HepG2 (cell line): ENCODE data around the gene ORM1. TPM values are rescaled to one million over a fixed set of nuclear protein-coding genes. Genes with fewer than 3 reads are reported as not detected.

Source experiments
- ATAC-seq: fragments of 200-7000 bp; cut with Tn5 transposase; 3 replicates; pipeline ENCODE4 v1.9.1; 2020; ENCODE audit warnings: mild to moderate bottlenecking, moderate library complexity
- BruUV-seq: library from RNA; stranded (reverse); fragments of 400-500 nt; replicated peaks from 2 replicates; lab custom pipeline; 2021; lab: Mats Ljungman, UMichigan
- CTCF ChIA-PET: fragments of 300-600 bp; formaldehyde crosslinking; extraction: SDS; loops from one replicate; lab custom pipeline; 2021; ENCODE audit warnings: low total read pairs, inconsistent platforms, low intra/inter-chr PET ratio; lab: Yijun Ruan, JAX
- POLR2A ChIA-PET: fragments of 350-600 bp; sonication (Branson Sonifier 250); formaldehyde crosslinking; loops from one replicate; lab custom pipeline; 2020; ENCODE audit warnings: antibody characterized with exemption, inconsistent platforms; lab: Yijun Ruan, JAX
- DNase-seq: peaks from one replicate; pipeline ENCODE4 v3.0.0-alpha.2; 2015; ENCODE audit warnings: low spot score
- FAIRE-seq: peaks from 3 replicates; lab custom pipeline; 2011; peaks lifted over from hg19 to GRCh38; lab: Jason Lieb, UNC
- H2AFZ ChIP-seq: one replicate; pipeline ENCODE4 v1.6.1; 2011; ENCODE audit warnings: low read length, inconsistent platforms
- H3K27ac ChIP-seq: fragments of 300-600 bp; 3 replicates; pipeline ENCODE4 v1.8.0; 2011; ENCODE audit warnings: mixed run types, mild to moderate bottlenecking, mixed read lengths, low read length, inconsistent platforms; ENCODE audit not compliant: insufficient read depth; ENCODE audit errors: extremely low read length
- H3K27me3 ChIP-seq, 2 experiments: fragments of 200-600 bp in 1 of 2; 2 replicates in 1 of 2; 3 replicates in 1 of 2; pipeline versions ENCODE4 v1.6.0 to v1.8.0; 2011; ENCODE audit warnings: low read length in 2 of 2, mild to moderate bottlenecking in 2 of 2, moderate library complexity in 2 of 2, inconsistent platforms in 1 of 2; ENCODE audit not compliant: insufficient read depth in 2 of 2, control insufficient read depth in 1 of 2
- H3K36me3 ChIP-seq, 2 experiments: fragments of 200-600 bp in 1 of 2; replicated peaks in 1 of 2; 2 replicates in 1 of 2; 3 replicates in 1 of 2; pipeline versions ENCODE4 v1.5.1 to v1.8.0; 2011; ENCODE audit warnings: low read length in 2 of 2, inconsistent platforms in 1 of 2; ENCODE audit not compliant: insufficient read depth in 2 of 2, control insufficient read depth in 1 of 2
- H3K4me1 ChIP-seq: 2 replicates; pipeline ENCODE4 v1.5.1; 2012; ENCODE audit warnings: low read length, inconsistent platforms; ENCODE audit not compliant: insufficient read depth
- H3K4me2 ChIP-seq: 2 replicates; pipeline ENCODE4 v1.6.0; 2011; ENCODE audit warnings: low read depth, low read length, inconsistent platforms
- H3K4me3 ChIP-seq, 3 experiments: fragments of 200-600 bp in 1 of 3; sonication (generic), shearing (Covaris generic) in 1 of 3; replicated peaks in 1 of 3; 2 replicates each; pipeline ENCODE4 v1.5.1; 2011 to 2016; ENCODE audit warnings: low read length in 3 of 3, inconsistent platforms in 2 of 3, low read depth in 2 of 3, mild to moderate bottlenecking in 2 of 3, control low read depth in 1 of 3, mixed read lengths in 1 of 3; ENCODE audit not compliant: insufficient read depth in 1 of 3
- H3K79me2 ChIP-seq: one replicate; pipeline ENCODE4 v1.6.1; 2011; ENCODE audit warnings: low read length, inconsistent platforms; ENCODE audit not compliant: insufficient read depth
- H3K9ac ChIP-seq: 2 replicates; pipeline ENCODE4 v1.6.0; 2011; ENCODE audit warnings: mild to moderate bottlenecking, low read depth, low read length, inconsistent platforms; ENCODE audit not compliant: insufficient read depth
- H3K9me3 ChIP-seq: 2 replicates; pipeline ENCODE4 v1.5.1; 2012; ENCODE audit warnings: mild to moderate bottlenecking, low read length
- H4K20me1 ChIP-seq: 2 replicates; pipeline ENCODE4 v1.6.0; 2011; ENCODE audit warnings: inconsistent platforms, mild to moderate bottlenecking, low read length, moderate library complexity; ENCODE audit not compliant: insufficient read depth
- AKAP8 ChIP-seq: sonication (generic); formaldehyde crosslinking; IDR thresholded peaks from 2 replicates; pipeline ENCODE4 v1.5.1; 2020; ENCODE audit warnings: mild to moderate bottlenecking, missing genetic modification reagents
- BHLHE40 ChIP-seq: IDR thresholded peaks from 2 replicates; pipeline ENCODE4 v1.6.1; 2011; ENCODE audit warnings: low read length, improper control_type of control experiment
- GATAD2A ChIP-seq: IDR thresholded peaks from 2 replicates; pipeline ENCODE4 v1.6.1; 2016
- MEIS1 ChIP-seq: sonication (generic); formaldehyde crosslinking; IDR thresholded peaks from 2 replicates; pipeline ENCODE4 v1.9.0; 2021; ENCODE audit warnings: mild to moderate bottlenecking, missing genetic modification reagents, moderate library complexity, borderline replicate concordance
- MLLT10 ChIP-seq: sonication (generic); formaldehyde crosslinking; IDR thresholded peaks from 2 replicates; pipeline ENCODE4 v1.4.0; 2020; ENCODE audit warnings: missing genetic modification reagents
- NFATC3 ChIP-seq: sonication (generic); formaldehyde crosslinking; IDR thresholded peaks from 2 replicates; pipeline ENCODE4 v1.5.1; 2020; ENCODE audit warnings: mild to moderate bottlenecking, missing genetic modification reagents
- NR2F1 ChIP-seq, 2 experiments: fragments of 450-650 bp in 1 of 2; formaldehyde crosslinking in 1 of 2; IDR thresholded peaks; 2 replicates each; pipeline versions ENCODE4 v1.5.0 to v1.6.1; 2016 to 2020; ENCODE audit warnings: mild to moderate bottlenecking in 1 of 2, missing compliant biosample characterization in 1 of 2, missing genetic modification reagents in 1 of 2, moderate library complexity in 1 of 2
- RAD21 ChIP-seq: fragments of 450-650 bp; formaldehyde crosslinking; IDR thresholded peaks from 2 replicates; pipeline ENCODE4 v1.5.0; 2020; ENCODE audit warnings: mild to moderate bottlenecking
- RELA ChIP-seq: sonication (generic); formaldehyde crosslinking; IDR thresholded peaks from 2 replicates; pipeline ENCODE4 v1.4.0; 2020; ENCODE audit warnings: missing genetic modification reagents
- SIX4 ChIP-seq: sonication (generic); formaldehyde crosslinking; IDR thresholded peaks from 2 replicates; pipeline ENCODE4 v1.4.0; 2020; ENCODE audit warnings: missing genetic modification reagents
- ZMYM2 ChIP-seq: sonication (generic); formaldehyde crosslinking; IDR thresholded peaks from 2 replicates; pipeline ENCODE4 v1.8.0; 2022; ENCODE audit warnings: mild to moderate bottlenecking, missing genetic modification reagents
- ZNF232 ChIP-seq: sonication (generic); formaldehyde crosslinking; IDR thresholded peaks from 2 replicates; pipeline ENCODE4 v1.4.0; 2020; ENCODE audit warnings: missing genetic modification reagents, borderline replicate concordance
- ZSCAN12 ChIP-seq: sonication (generic); formaldehyde crosslinking; IDR thresholded peaks from 2 replicates; pipeline ENCODE4 v1.9.0; 2021; ENCODE audit warnings: mild to moderate bottlenecking, missing genetic modification reagents
- WGBS: methylation state at CpG from one replicate; pipeline ENCODE4 v1.1.6; 2017; ENCODE audit warnings: low lambda C conversion rate; 5-methylcytosine and 5-hydroxymethylcytosine counted together
- in situ Hi-C: cut with HindIII; loops from 2 replicates; pipeline ENCODE4 v1.10.0; 2017; ENCODE audit warnings: low pct_unique_long_range_greater_than_20kb; ENCODE audit not compliant: extremely low pct_ligation_motif_present
- intact Hi-C: fragments of 100-400 bp; cut with micrococcal nuclease; formaldehyde crosslinking; loops from one replicate; pipeline ENCODE4 v1.10.0; 2022; ENCODE audit not compliant: unreplicated experiment
- polyA plus RNA-seq, 8 experiments: library from polyadenylated mRNA; depleted of rRNA in 3 of 8; stranded (reverse) in 7 of 8; unstranded in 1 of 8; fragments of >200 nt; fragmentation: Illumina TruSeq in 4 of 8; extraction: Trizol in 4 of 8; gene quantifications; 2 replicates each; pipeline versions ENCODE4 v1.2.1 to v1.2.3, GENCODE V29; 2011 to 2016; ENCODE audit warnings: low read depth in 4 of 8, missing spikeins in 1 of 8, mixed read lengths in 1 of 8; ENCODE audit not compliant: insufficient read depth in 1 of 8
- total RNA-seq, 5 experiments: library from RNA; depleted of rRNA; stranded (reverse); fragments of >200 nt; fragmentation: Illumina TruSeq; extraction: Trizol; gene quantifications; 2 replicates each; pipeline ENCODE4 v1.2.3, GENCODE V29; 2016; ENCODE audit warnings: low read depth in 1 of 5
- TF ChIP-seq, protein P1 (sequence below): sonication (generic); formaldehyde crosslinking; IDR thresholded peaks from 2 replicates; pipeline ENCODE4 v1.4.0; 2020; ENCODE audit warnings: missing genetic modification reagents
- TF ChIP-seq, protein P2 (sequence below), 2 experiments: IDR thresholded peaks; 2 replicates each; pipeline ENCODE4 v1.6.1; 2011 to 2012; ENCODE audit warnings: low read length in 2 of 2, borderline replicate concordance in 1 of 2, low read depth in 1 of 2, mild to moderate bottlenecking in 1 of 2, moderate library complexity in 1 of 2
- TF ChIP-seq, protein P3 (sequence below): sonication (generic); formaldehyde crosslinking; IDR thresholded peaks from 2 replicates; pipeline ENCODE4 v1.4.0; 2020; ENCODE audit warnings: missing genetic modification reagents, mild to moderate bottlenecking, borderline replicate concordance

ORM1 gene
- total and polyA plus RNA-seq, 2 of the 13 experiments (the other 11 are each of a cell fraction or from before 2014, with no cell fraction given), result 699 to 1,180 TPM

DNA sequence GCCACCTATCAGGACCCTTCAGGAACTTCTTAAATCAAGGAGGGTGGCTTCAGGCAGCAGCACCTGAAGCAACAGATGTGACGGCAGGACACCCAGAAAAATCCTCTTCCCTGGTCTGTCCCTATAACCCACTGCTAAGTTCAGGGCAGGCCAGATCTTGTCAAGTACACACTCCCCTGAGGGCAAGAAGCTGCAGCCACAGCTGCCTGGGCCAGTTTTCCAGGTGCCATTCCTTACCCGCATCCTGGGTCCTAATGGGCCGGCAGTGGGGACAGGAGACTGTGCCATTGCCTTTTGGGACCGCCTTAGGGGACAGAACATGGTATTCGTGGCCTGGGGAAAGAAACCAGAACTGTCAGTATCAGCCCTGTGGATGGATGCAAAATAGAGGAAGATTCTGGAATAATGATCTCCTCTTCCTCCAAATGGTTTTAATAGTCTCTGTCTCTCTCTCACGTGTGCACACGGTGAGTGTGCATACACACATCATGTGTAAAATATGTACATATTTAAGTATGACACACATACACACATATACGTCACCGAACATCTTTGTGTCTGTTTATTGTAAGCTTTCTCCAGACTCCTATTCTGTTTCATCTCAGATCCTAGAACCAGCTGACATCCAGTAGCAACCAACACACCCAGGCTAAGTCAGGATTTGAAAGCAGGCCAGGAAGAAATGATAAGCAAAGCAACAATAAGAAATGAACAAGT, 20.7 kb downstream of the ORM1 start:
- Histone ChIP-seq H3K36me3 (peaks cover 10 to 15% of the 10 kb centered on the region in 2 experiments; a peak in 2 of 5 replicates), H4K20me1 (no peaks in the 10 kb centered on the region), H3K4me2 (no peak overlapping the region), H3K4me3 (no peak overlapping the region), H2AFZ (no peak overlapping the region), H3K27ac (no peak overlapping the region), H3K79me2 (no peaks in the 10 kb centered on the region), H3K27me3 (no peaks in the 10 kb centered on the region), H3K9ac (no peak overlapping the region), H3K9me3 (no peaks in the 10 kb centered on the region), H3K4me1 (peaks cover 4% of the 10 kb centered on the region)
- BruUV-seq, result no TSS peak
- DNase-seq (no peak), FAIRE-seq (no peak), ATAC-seq (no peak)
- in situ Hi-C loops (no loop called here), intact Hi-C loops (no loop called here)
- WGBS, result 97% methylated on average over 8 of the region's 9 CpGs
- ChIA-PET CTCF (no interaction called here), POLR2A (no interaction called here)
- TF ChIP-seq AKAP8 (CRISPR knock-in tag), result no peak
- TF ChIP-seq NFATC3 (CRISPR knock-in tag), result no peak
- no peak for TF ChIP-seq RELA (CRISPR knock-in tag)
- TF ChIP-seq ZSCAN12 (CRISPR knock-in tag), result no peak
- no peak for TF ChIP-seq SIX4
- TF ChIP-seq MEIS1 (CRISPR knock-in tag), result no peak
- TF ChIP-seq MLLT10 (CRISPR knock-in tag), result no peak
- no peak for TF ChIP-seq ZMYM2 (CRISPR knock-in tag)
- no peak for TF ChIP-seq ZNF232 (CRISPR knock-in tag)
- TF ChIP-seq BHLHE40, result no peak
- TF ChIP-seq, protein P1, sequence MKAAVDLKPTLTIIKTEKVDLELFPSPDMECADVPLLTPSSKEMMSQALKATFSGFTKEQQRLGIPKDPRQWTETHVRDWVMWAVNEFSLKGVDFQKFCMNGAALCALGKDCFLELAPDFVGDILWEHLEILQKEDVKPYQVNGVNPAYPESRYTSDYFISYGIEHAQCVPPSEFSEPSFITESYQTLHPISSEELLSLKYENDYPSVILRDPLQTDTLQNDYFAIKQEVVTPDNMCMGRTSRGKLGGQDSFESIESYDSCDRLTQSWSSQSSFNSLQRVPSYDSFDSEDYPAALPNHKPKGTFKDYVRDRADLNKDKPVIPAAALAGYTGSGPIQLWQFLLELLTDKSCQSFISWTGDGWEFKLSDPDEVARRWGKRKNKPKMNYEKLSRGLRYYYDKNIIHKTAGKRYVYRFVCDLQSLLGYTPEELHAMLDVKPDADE (CRISPR knock-in tag), result no peak
- TF ChIP-seq, protein P2, sequence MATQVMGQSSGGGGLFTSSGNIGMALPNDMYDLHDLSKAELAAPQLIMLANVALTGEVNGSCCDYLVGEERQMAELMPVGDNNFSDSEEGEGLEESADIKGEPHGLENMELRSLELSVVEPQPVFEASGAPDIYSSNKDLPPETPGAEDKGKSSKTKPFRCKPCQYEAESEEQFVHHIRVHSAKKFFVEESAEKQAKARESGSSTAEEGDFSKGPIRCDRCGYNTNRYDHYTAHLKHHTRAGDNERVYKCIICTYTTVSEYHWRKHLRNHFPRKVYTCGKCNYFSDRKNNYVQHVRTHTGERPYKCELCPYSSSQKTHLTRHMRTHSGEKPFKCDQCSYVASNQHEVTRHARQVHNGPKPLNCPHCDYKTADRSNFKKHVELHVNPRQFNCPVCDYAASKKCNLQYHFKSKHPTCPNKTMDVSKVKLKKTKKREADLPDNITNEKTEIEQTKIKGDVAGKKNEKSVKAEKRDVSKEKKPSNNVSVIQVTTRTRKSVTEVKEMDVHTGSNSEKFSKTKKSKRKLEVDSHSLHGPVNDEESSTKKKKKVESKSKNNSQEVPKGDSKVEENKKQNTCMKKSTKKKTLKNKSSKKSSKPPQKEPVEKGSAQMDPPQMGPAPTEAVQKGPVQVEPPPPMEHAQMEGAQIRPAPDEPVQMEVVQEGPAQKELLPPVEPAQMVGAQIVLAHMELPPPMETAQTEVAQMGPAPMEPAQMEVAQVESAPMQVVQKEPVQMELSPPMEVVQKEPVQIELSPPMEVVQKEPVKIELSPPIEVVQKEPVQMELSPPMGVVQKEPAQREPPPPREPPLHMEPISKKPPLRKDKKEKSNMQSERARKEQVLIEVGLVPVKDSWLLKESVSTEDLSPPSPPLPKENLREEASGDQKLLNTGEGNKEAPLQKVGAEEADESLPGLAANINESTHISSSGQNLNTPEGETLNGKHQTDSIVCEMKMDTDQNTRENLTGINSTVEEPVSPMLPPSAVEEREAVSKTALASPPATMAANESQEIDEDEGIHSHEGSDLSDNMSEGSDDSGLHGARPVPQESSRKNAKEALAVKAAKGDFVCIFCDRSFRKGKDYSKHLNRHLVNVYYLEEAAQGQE (IDR thresholded peaks at IDR 0.05; ENCODE audit: borderline replicate concordance in 1 of 2, low read depth in 1 of 2, low read length in 2 of 2), result no peak
- no peak for TF ChIP-seq NR2F1 (CRISPR knock-in tag; IDR thresholded peaks at IDR 0.05)
- TF ChIP-seq, protein P3, sequence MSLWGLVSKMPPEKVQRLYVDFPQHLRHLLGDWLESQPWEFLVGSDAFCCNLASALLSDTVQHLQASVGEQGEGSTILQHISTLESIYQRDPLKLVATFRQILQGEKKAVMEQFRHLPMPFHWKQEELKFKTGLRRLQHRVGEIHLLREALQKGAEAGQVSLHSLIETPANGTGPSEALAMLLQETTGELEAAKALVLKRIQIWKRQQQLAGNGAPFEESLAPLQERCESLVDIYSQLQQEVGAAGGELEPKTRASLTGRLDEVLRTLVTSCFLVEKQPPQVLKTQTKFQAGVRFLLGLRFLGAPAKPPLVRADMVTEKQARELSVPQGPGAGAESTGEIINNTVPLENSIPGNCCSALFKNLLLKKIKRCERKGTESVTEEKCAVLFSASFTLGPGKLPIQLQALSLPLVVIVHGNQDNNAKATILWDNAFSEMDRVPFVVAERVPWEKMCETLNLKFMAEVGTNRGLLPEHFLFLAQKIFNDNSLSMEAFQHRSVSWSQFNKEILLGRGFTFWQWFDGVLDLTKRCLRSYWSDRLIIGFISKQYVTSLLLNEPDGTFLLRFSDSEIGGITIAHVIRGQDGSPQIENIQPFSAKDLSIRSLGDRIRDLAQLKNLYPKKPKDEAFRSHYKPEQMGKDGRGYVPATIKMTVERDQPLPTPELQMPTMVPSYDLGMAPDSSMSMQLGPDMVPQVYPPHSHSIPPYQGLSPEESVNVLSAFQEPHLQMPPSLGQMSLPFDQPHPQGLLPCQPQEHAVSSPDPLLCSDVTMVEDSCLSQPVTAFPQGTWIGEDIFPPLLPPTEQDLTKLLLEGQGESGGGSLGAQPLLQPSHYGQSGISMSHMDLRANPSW, result no peak
- TF ChIP-seq GATAD2A (CRISPR knock-in tag), result no peak
- TF ChIP-seq RAD21 (CRISPR knock-in tag), result no peak
